Measurements from ENCODE around the gene SPAG6.

The SPAG6 gene

GRCh38 chr10:22320591-22321155, 24.6 kb upstream of the SPAG6 start, which contains the start of gene BMI1:
Gene BMI1, plus strand, starts transcription at chr10:22321099. Its CDS starts 5,351 bp downstream, at chr10:22326450.
- H3K27ac ChIP-seq (ENCODE audit: extremely low read depth, low read depth, low read length), result peak within 1 kb of the TSS; percentile 98
- ChIA-PET POLR2A (interaction anchor here (1.1 kb wide), 1 partner anchor 20 kb away, joined by 4 read pairs; no protein-coding TSS in a partner anchor), CTCF (no interaction called here)
- H3K4me3 ChIP-seq (ENCODE audit: low read depth, low read length), result peak within 1 kb of the TSS; percentile 81
- TF ChIP-seq ZNF433 (tag by site-specific recombination; IDR thresholded peaks at IDR 0.05; ENCODE audit: low read depth) (no peak), ZSCAN16 (tag by site-specific recombination; IDR thresholded peaks at IDR 0.05) (no peak), FEZF1 (tag by site-specific recombination; IDR thresholded peaks at IDR 0.05) (no peak), KLF9 (tag by site-specific recombination; IDR thresholded peaks at IDR 0.05; ENCODE audit: low read depth) (no peak), ZNF596 (tag by site-specific recombination; IDR thresholded peaks at IDR 0.05) (no peak), SP2 (tag by site-specific recombination; IDR thresholded peaks at IDR 0.05) (no peak), ZNF513 (tag by site-specific recombination; IDR thresholded peaks at IDR 0.05) (no peak), ZNF37A (tag by site-specific recombination; IDR thresholded peaks at IDR 0.05) (no peak), ZSCAN23 (tag by site-specific recombination; IDR thresholded peaks at IDR 0.05) (no peak), ZNF148 (tag by site-specific recombination; IDR thresholded peaks at IDR 0.05; ENCODE audit: borderline replicate concordance) (no peak), ZNF670 (tag by site-specific recombination; IDR thresholded peaks at IDR 0.05; ENCODE audit: low read depth) (no peak), ZNF146 (tag by site-specific recombination; IDR thresholded peaks at IDR 0.05) (no peak), ATF2 (tag by site-specific recombination; IDR thresholded peaks at IDR 0.05; ENCODE audit: low read depth) (no peak), ZNF112 (tag by site-specific recombination; IDR thresholded peaks at IDR 0.05) (no peak), ZNF623 (tag by site-specific recombination; IDR thresholded peaks at IDR 0.05) (no peak), KLF1 (tag by site-specific recombination; IDR thresholded peaks at IDR 0.05) (no peak), ZNF341 (tag by site-specific recombination; IDR thresholded peaks at IDR 0.05; ENCODE audit: low read depth) (no peak), PATZ1 (tag by site-specific recombination; IDR thresholded peaks at IDR 0.05) (no peak)
- no peaks in the 10 kb centered on the region for H3K9me3 ChIP-seq (ENCODE audit: control insufficient read depth, insufficient read depth, low read depth, low read length)
- H3K36me3 ChIP-seq (ENCODE audit: control insufficient read depth in 2 of 2, insufficient read depth in 1 of 2, low read length in 2 of 2), result no peaks in the 10 kb centered on the region
- peaks cover 24% of the 10 kb centered on the region for H3K4me1 ChIP-seq (ENCODE audit: control insufficient read depth, insufficient read depth, low read length)

All from HEK293 (cell line).